ENCODE results near the gene CLSTN1. TPM values are rescaled to one million over a fixed set of nuclear protein-coding genes. Genes with fewer than 3 reads are reported as not detected.

Gene CLSTN1
- total RNA-seq, 1 donor from 2014 or later, result 71.0 TPM

GRCh38 chr1:9730096-9730901 is 93.5 kb downstream of the CLSTN1 start:
- intact Hi-C loops (cut with DNase I), result no loop called here
- DNase-seq (peak; percentile 85), ATAC-seq (peak; percentile 90)
- H3K4me3 ChIP-seq, result no peak overlapping the region
- TF ChIP-seq CTCF (IDR thresholded peaks at IDR 0.05), result no peak
- H3K4me1 ChIP-seq, result no peaks in the 10 kb centered on the region
- peaks cover 93% of the 10 kb centered on the region for H3K36me3 ChIP-seq
- no peak overlapping the region for H3K27ac ChIP-seq
- H3K27me3 ChIP-seq, result no peaks in the 10 kb centered on the region
- no peaks in the 10 kb centered on the region for H3K9me3 ChIP-seq

DNA sequence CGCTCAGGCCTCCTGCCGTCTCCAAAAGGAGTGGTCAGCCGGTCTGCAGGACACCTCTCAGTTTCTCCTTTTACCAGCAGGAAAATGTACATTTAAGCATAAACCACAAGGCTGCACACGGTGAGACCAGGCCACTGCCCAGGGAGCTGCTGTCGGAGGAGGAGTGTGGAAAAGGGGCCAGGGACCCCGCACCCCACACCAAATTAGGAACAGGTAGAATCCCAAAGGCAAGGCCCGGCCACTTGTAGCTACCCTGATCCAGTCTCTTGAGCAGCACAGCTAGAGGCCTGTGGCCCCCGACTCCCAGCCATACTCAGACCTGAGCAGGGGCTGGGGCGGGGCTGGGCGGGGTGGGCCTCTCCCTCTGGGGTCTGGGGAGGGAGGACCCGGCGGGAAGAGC is 94.2 kb downstream of the CLSTN1 start:
- DNase-seq, result no peak
- no peak for TF ChIP-seq CTCF (IDR thresholded peaks at IDR 0.05)
- Histone ChIP-seq H3K4me1 (no peaks in the 10 kb centered on the region), H3K36me3 (peaks cover 85% of the 10 kb centered on the region), H3K27ac (no peak overlapping the region), H3K27me3 (no peaks in the 10 kb centered on the region), H3K4me3 (no peak overlapping the region), H3K9me3 (no peaks in the 10 kb centered on the region)
- no peak for ATAC-seq
- intact Hi-C loops (cut with DNase I), result no loop called here

DNA sequence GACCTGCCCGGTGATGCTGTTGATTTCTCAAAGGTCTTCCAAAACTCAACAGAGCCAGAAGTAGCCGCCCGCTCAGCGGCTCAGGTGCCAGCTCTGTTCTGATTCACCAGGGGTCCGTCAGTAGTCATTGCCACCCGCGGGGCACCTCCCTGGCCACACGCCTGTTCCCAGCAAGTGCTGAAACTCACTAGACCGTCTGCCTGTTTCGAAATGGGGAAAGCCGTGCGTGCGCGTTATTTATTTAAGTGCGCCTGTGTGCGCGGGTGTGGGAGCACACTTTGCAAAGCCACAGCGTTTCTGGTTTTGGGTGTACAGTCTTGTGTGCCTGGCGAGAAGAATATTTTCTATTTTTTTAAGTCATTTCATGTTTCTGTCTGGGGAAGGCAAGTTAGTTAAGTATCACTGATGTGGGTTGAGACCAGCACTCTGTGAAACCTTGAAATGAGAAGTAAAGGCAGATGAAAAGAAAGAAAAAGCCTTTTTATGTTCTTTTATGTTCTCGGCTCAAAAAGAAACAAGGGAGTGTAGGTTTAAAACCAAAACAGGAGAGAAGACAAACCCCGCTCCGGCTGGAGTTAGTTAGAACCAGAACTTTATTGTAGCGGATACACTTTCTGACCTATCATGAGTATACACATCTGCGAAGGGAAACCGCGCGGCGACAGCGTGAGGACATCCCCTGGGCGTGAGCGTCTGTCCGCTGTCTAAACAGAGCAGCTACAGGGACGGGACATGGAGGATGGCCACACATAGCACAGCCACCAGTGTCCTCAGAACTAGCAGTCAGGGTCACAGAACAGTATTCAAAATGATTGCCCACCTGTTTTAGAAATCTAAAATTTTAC is 95.1 kb downstream of the CLSTN1 start:
- H3K36me3 ChIP-seq, result peaks cover 78% of the 10 kb centered on the region
- no peak for ATAC-seq
- intact Hi-C loops (cut with DNase I), result no loop called here

DNA sequence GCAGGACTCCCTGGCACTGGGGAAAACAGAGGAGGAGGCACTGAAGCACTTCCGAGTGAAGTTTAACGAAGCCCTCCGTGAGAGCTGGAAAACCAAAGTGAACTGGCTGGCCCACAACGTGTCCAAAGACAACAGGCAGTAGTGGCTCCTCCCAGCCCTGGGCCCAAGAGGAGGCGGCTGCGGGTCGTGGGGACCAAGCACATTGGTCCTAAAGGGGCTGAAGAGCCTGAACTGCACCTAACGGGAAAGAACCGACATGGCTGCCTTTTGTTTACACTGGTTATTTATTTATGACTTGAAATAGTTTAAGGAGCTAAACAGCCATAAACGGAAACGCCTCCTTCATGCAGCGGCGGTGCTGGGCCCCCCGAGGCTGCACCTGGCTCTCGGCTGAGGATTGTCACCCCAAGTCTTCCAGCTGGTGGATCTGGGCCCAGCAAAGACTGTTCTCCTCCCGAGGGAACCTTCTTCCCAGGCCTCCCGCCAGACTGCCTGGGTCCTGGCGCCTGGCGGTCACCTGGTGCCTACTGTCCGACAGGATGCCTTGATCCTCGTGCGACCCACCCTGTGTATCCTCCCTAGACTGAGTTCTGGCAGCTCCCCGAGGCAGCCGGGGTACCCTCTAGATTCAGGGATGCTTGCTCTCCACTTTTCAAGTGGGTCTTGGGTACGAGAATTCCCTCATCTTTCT is 96.7 kb downstream of the CLSTN1 start:
- H3K36me3 ChIP-seq, result peaks cover 78% of the 10 kb centered on the region
- H3K27me3 ChIP-seq, result no peaks in the 10 kb centered on the region
- no peaks in the 10 kb centered on the region for H3K9me3 ChIP-seq
- no peak for ATAC-seq
- TF ChIP-seq CTCF (IDR thresholded peaks at IDR 0.05), result no peak
- no peaks in the 10 kb centered on the region for H3K4me1 ChIP-seq
- H3K27ac ChIP-seq, result no peak overlapping the region
- no peak for DNase-seq
- H3K4me3 ChIP-seq, result no peak overlapping the region
- intact Hi-C loops (cut with DNase I), result no loop called here

More for the DNA sequence above, 95.1 kb downstream of the CLSTN1 start:
- no peak for DNase-seq
- TF ChIP-seq CTCF (IDR thresholded peaks at IDR 0.05), result no peak
- Histone ChIP-seq H3K4me3 (no peak overlapping the region), H3K4me1 (no peaks in the 10 kb centered on the region), H3K9me3 (no peaks in the 10 kb centered on the region), H3K27me3 (no peaks in the 10 kb centered on the region), H3K27ac (no peak overlapping the region)

DNA sequence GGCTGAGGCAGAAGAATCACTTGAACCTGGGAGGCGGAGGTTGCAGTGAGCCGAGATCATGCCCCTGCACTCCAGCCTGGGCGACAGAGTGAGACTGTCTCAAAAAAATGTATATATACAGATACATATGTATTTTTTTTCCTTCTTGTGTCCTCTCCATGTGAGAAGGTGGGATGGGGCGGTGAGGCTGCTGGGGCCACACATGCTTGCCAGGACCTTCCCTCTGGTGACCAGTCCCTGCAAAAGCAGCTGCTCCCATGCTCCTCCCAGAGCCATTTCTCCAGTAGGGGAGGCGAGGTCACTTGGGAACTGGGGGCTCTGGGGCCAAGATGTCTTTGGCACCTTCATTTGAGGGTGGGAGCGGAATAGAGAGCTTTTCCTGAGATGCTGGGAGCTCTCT is 97.4 kb downstream of the CLSTN1 start:
- ATAC-seq (no peak), DNase-seq (no peak)
- H3K36me3 ChIP-seq, result peaks cover 78% of the 10 kb centered on the region
- no peaks in the 10 kb centered on the region for H3K9me3 ChIP-seq
- no peaks in the 10 kb centered on the region for H3K27me3 ChIP-seq
- no peak overlapping the region for H3K4me3 ChIP-seq
- TF ChIP-seq CTCF (IDR thresholded peaks at IDR 0.05), result no peak
- no peak overlapping the region for H3K27ac ChIP-seq
- H3K4me1 ChIP-seq, result no peaks in the 10 kb centered on the region
- intact Hi-C loops (cut with DNase I), result no loop called here
